IMR-90 (cell line): ENCODE data around the gene BCAT1.

Source experiments
- BHLHE40 ChIP-seq: fragments of 150-350 bp; IDR thresholded peaks from 2 replicates; pipeline ENCODE4 v1.6.1; 2016; ENCODE audit warnings: mild to moderate bottlenecking, low read depth, low read length
- CEBPB ChIP-seq: IDR thresholded peaks from 2 replicates; pipeline ENCODE4 v1.6.1; 2012; ENCODE audit warnings: low read depth, low read length, improper control_type of control experiment
- CHD1 ChIP-seq: IDR thresholded peaks from 2 replicates; pipeline ENCODE4 v1.6.1; 2012; ENCODE audit warnings: low read depth, low read length, improper control_type of control experiment
- POLR2A ChIP-seq: IDR thresholded peaks from 2 replicates; pipeline ENCODE4 v1.6.1; 2012; ENCODE audit warnings: mild to moderate bottlenecking, low read depth, low read length
- RAD21 ChIP-seq: IDR thresholded peaks from 2 replicates; pipeline ENCODE4 v1.6.1; 2012; ENCODE audit warnings: low read length, improper control_type of control experiment
- RCOR1 ChIP-seq: IDR thresholded peaks from 2 replicates; pipeline ENCODE4 v1.6.1; 2012; ENCODE audit warnings: mild to moderate bottlenecking, low read length, improper control_type of control experiment; ENCODE audit not compliant: insufficient replicate concordance
- SMC3 ChIP-seq: fragments of 150-350 bp; IDR thresholded peaks from 2 replicates; pipeline ENCODE4 v1.6.1; 2016; ENCODE audit warnings: low read depth, mild to moderate bottlenecking, antibody characterized with exemption, low read length, moderate library complexity
- TF ChIP-seq, protein P1 (sequence below): conservative IDR thresholded peaks from 2 replicates; pipeline ENCODE4 v1.5.1; 2012; ENCODE audit warnings: mild to moderate bottlenecking, low read depth, low read length, improper control_type of control experiment
- TF ChIP-seq, protein P2 (sequence below): fragments of 150-350 bp; IDR thresholded peaks from 2 replicates; pipeline ENCODE4 v1.6.1; 2017; ENCODE audit warnings: mild to moderate bottlenecking, antibody characterized with exemption, low read length, low read depth

DNA sequence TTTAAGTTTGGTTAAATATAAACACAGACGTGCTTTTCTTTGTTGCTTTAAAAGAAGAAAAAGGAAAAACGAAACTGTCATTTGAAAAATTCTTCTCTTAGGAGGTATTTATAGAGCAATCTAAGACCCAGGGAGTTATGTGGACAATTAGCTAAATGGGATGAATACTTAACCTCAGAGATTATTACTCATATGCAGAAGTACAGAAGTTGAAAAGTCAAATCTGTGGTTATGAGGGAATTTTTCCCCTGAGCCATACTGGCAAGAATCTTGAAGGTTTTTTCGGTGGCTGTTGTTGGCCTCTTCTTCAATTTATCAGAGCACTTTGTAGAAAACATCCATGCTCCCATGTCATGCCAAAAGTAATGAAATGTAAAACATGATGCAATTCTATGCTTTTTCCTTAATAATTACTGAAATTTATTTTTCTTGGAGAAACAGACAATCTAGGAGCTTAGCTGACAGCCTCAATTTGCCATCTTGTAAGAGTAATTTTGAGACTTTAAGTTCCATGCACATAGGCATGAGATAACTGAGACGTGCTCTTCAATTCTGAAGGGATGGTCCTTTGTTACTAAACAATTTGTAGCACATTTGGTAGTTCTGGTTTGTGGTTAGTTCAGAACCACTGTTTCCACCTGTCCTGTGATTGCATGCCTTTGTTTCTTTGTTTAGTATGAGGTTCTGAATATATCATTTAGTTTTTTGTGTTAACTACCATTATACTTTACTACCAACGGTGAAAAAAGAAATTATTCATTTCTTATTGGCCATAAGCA lies 126.6 kb downstream of the BCAT1 start:
- TF ChIP-seq RCOR1 (no peak), BHLHE40 (no peak), POLR2A (no peak), SMC3 (no peak), CEBPB (peak; percentile 63; the same call in 1 of the 2 replicates), RAD21 (no peak), CHD1 (no peak)
- TF ChIP-seq, protein P1, sequence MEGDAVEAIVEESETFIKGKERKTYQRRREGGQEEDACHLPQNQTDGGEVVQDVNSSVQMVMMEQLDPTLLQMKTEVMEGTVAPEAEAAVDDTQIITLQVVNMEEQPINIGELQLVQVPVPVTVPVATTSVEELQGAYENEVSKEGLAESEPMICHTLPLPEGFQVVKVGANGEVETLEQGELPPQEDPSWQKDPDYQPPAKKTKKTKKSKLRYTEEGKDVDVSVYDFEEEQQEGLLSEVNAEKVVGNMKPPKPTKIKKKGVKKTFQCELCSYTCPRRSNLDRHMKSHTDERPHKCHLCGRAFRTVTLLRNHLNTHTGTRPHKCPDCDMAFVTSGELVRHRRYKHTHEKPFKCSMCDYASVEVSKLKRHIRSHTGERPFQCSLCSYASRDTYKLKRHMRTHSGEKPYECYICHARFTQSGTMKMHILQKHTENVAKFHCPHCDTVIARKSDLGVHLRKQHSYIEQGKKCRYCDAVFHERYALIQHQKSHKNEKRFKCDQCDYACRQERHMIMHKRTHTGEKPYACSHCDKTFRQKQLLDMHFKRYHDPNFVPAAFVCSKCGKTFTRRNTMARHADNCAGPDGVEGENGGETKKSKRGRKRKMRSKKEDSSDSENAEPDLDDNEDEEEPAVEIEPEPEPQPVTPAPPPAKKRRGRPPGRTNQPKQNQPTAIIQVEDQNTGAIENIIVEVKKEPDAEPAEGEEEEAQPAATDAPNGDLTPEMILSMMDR: no peak
- TF ChIP-seq, protein P2, sequence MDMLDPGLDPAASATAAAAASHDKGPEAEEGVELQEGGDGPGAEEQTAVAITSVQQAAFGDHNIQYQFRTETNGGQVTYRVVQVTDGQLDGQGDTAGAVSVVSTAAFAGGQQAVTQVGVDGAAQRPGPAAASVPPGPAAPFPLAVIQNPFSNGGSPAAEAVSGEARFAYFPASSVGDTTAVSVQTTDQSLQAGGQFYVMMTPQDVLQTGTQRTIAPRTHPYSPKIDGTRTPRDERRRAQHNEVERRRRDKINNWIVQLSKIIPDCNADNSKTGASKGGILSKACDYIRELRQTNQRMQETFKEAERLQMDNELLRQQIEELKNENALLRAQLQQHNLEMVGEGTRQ: no peak
